Peyer's patch (tissue), 4 donors: ENCODE measurements around the gene SH3TC1.

Source experiments
- CTCF ChIP-seq, 6 experiments: fragments of 450-650 bp in 4 of 6; fragments of 200-600 bp in 2 of 6; sonication (generic) in 1 of 6; IDR thresholded peaks; one replicate each; pipeline ENCODE4 v1.5.1; 2017 to 2019; ENCODE audit warnings: antibody characterized with exemption in 6 of 6, mild to moderate bottlenecking in 3 of 6, moderate library complexity in 1 of 6
- POLR2A ChIP-seq, 2 donors: fragments of 450-650 bp; IDR thresholded peaks; one replicate each; pipeline ENCODE4 v1.5.1; 2017; ENCODE audit warnings: antibody characterized with exemption in 2 of 2, mild to moderate bottlenecking in 2 of 2, moderate library complexity in 2 of 2

DNA sequence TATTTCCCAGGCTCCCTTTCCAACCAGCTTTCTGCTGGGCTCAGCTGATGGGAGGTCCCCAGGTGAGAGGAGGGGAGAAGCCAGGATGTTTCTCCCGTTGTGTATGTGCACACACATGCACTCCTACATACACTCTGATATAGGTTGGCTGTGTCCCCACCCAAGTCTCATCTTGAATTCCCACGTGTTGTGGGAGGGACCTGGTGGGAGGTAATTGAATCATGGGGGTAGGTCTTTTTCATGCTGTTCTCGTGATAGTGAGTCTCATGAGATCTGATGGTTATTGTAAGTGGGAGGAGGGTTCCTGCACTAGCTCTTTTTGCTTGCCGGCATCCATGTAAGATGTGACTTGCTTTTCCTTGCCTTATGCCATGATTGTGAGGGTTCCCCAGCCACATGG, 58.8 kb downstream of the SH3TC1 start:
- TF ChIP-seq CTCF (IDR thresholded peaks at IDR 0.05) (no peak), POLR2A (IDR thresholded peaks at IDR 0.05) (no peak)
